Gastrocnemius medialis (tissue), 4 donors: ENCODE data around the gene FBXL19. TPM values are rescaled to one million over a fixed set of nuclear protein-coding genes. Genes with fewer than 3 reads are reported as not detected.
"Not testable (repeated sequence)": the region's sequence is repeated elsewhere in the genome, so short reads cannot be mapped to it uniquely, and the experiment has no call there.

Experiments used
- ATAC-seq, 2 donors: fragments of 150-250 bp; one replicate each; pipeline ENCODE4 v1.9.1; 2016
- DNase-seq, 2 donors: peaks; one replicate each; pipeline ENCODE4 v3.0.0-alpha.2; 2019
- H3K27ac ChIP-seq, 4 donors: fragments of 200-600 bp; sonication (generic); 1 replicate in 1 of 4; 2 replicates in 3 of 4; pipeline ENCODE4 v1.5.1; 2016 to 2018; ENCODE audit warnings: mild to moderate bottlenecking in 2 of 4, moderate library complexity in 1 of 4
- H3K27me3 ChIP-seq, 3 donors: fragments of 200-600 bp; sonication (generic) in 2 of 3; 1 replicate in 1 of 3; 2 replicates in 2 of 3; pipeline versions ENCODE4 v1.5.1 to v1.6.0; 2016 to 2019; ENCODE audit warnings: mild to moderate bottlenecking in 1 of 3, moderate library complexity in 1 of 3
- H3K36me3 ChIP-seq, 2 donors: fragments of 200-600 bp; sonication (generic) in 1 of 2; one replicate each; pipeline ENCODE4 v1.5.1; 2017 to 2018
- H3K4me1 ChIP-seq, 2 donors: fragments of 200-600 bp; sonication (generic) in 1 of 2; one replicate each; pipeline ENCODE4 v1.5.1; 2016 to 2017; ENCODE audit warnings: mild to moderate bottlenecking in 2 of 2
- H3K4me3 ChIP-seq, 4 donors: fragments of 200-600 bp; sonication (generic) in 3 of 4; 1 replicate in 1 of 4; 2 replicates in 3 of 4; pipeline ENCODE4 v1.5.1; 2016 to 2019; ENCODE audit warnings: mild to moderate bottlenecking in 2 of 4
- H3K9me3 ChIP-seq, 3 donors: fragments of 200-600 bp; sonication (generic) in 2 of 3; 1 replicate in 1 of 3; 2 replicates in 2 of 3; pipeline ENCODE4 v1.5.1; 2016 to 2019
- CTCF ChIP-seq, 5 experiments: fragments of 450-650 bp in 3 of 5; fragments of 200-600 bp in 2 of 5; sonication (generic) in 2 of 5; IDR thresholded peaks in 4 of 5; conservative IDR thresholded peaks in 1 of 5; 1 replicate in 4 of 5; 2 replicates in 1 of 5; pipeline ENCODE4 v1.5.1; 2016 to 2019; ENCODE audit warnings: antibody characterized with exemption in 5 of 5, mild to moderate bottlenecking in 3 of 5, moderate library complexity in 3 of 5
- POLR2A ChIP-seq, 2 donors: fragments of 450-650 bp; IDR thresholded peaks; one replicate each; pipeline ENCODE4 v1.6.1; 2017; ENCODE audit warnings: antibody characterized with exemption in 2 of 2, mild to moderate bottlenecking in 2 of 2, moderate library complexity in 2 of 2
- in situ Hi-C, 4 donors: fragments of 200-750 bp; cut with MboI; loops; one replicate each; pipeline versions ENCODE4 v1.15.0 to v1.8.0; 2017; ENCODE audit warnings: low sequenced_read_pairs in 4 of 4
- intact Hi-C: fragments of 100-400 bp; cut with DNase I; formaldehyde crosslinking; loops from one replicate; pipeline ENCODE4 v1.15.1; 2023; ENCODE audit warnings: low total_unique reads
- total RNA-seq, 4 donors: library from RNA; depleted of rRNA; stranded (reverse); fragments of >200 nt; gene quantifications; one replicate each; pipeline versions ENCODE4 v1.1.0 to v1.2.3, GENCODE V29; 2016

FBXL19 gene
- total RNA-seq, 4 donors from 2014 or later = 3.4 to 7.9 (median 4.8) TPM

GRCh38 chr16:30885196-30885595 lies 38.2 kb upstream of the FBXL19 start:
- Histone ChIP-seq H3K27me3 (no peaks in the 10 kb centered on the region), H3K4me1 (no peaks in the 10 kb centered on the region), H3K4me3 (no peak overlapping the region), H3K27ac (no peak overlapping the region), H3K9me3 (no peaks in the 10 kb centered on the region), H3K36me3 (peaks cover 0 to 15% of the 10 kb centered on the region in 2 donors)
- TF ChIP-seq POLR2A (IDR thresholded peaks at IDR 0.05) (no peak), CTCF (IDR thresholded peaks at IDR 0.05 in 4 of 5, conservative IDR thresholded peaks at IDR 0.05 in 1 of 5) (no peak)
- intact Hi-C loops = no loop called here
- no peak for DNase-seq
- ATAC-seq = no peak
- in situ Hi-C loops = no loop called here

- intact Hi-C loops = no loop called here
- TF ChIP-seq POLR2A (IDR thresholded peaks at IDR 0.05) = no peak
- TF ChIP-seq CTCF (IDR thresholded peaks at IDR 0.05 in 4 of 5, conservative IDR thresholded peaks at IDR 0.05 in 1 of 5) = no peak
- Histone ChIP-seq H3K36me3 (peaks cover 0 to 15% of the 10 kb centered on the region in 2 donors), H3K9me3 (no peaks in the 10 kb centered on the region), H3K4me1 (no peaks in the 10 kb centered on the region), H3K27me3 (no peaks in the 10 kb centered on the region), H3K4me3 (no peak overlapping the region), H3K27ac (no peak overlapping the region)
- DNase-seq = no peak
- ATAC-seq = no peak
- in situ Hi-C loops = no loop called here
Observed at GRCh38 chr16:30886145-30886544, 37.2 kb upstream of the FBXL19 start.

- intact Hi-C loops = no loop called here
- Histone ChIP-seq H3K36me3 (peaks cover 0 to 22% of the 10 kb centered on the region in 2 donors), H3K27me3 (no peaks in the 10 kb centered on the region), H3K4me3 (no peak overlapping the region), H3K27ac (no peak overlapping the region), H3K4me1 (peaks cover 4% of the 10 kb centered on the region in 2 donors), H3K9me3 (no peaks in the 10 kb centered on the region)
- no peak for TF ChIP-seq POLR2A (IDR thresholded peaks at IDR 0.05)
- no peak for TF ChIP-seq CTCF (IDR thresholded peaks at IDR 0.05 in 4 of 5, conservative IDR thresholded peaks at IDR 0.05 in 1 of 5)
- no peak for DNase-seq
- no peak for ATAC-seq
- in situ Hi-C loops = no loop called here
Observed at GRCh38 chr16:30887927-30888326, 35.4 kb upstream of the FBXL19 start.

GRCh38 chr16:30888856-30889499 lies 34.4 kb upstream of the FBXL19 start:
- Histone ChIP-seq H3K27ac (no peak overlapping the region), H3K4me3 (no peak overlapping the region), H3K27me3 (no peaks in the 10 kb centered on the region), H3K4me1 (peaks cover 9 to 11% of the 10 kb centered on the region in 2 donors), H3K36me3 (peaks cover 0 to 22% of the 10 kb centered on the region in 2 donors), H3K9me3 (no peaks in the 10 kb centered on the region)
- TF ChIP-seq CTCF (IDR thresholded peaks at IDR 0.05 in 4 of 5, conservative IDR thresholded peaks at IDR 0.05 in 1 of 5) = no peak
- TF ChIP-seq POLR2A (IDR thresholded peaks at IDR 0.05) = no peak
- in situ Hi-C loops = no loop called here
- ATAC-seq (no peak), DNase-seq (no peak)
- intact Hi-C loops = no loop called here

- Histone ChIP-seq H3K9me3 (no peaks in the 10 kb centered on the region), H3K27ac (no peak overlapping the region), H3K36me3 (peaks cover 0 to 22% of the 10 kb centered on the region in 2 donors), H3K4me3 (no peak overlapping the region), H3K27me3 (no peaks in the 10 kb centered on the region), H3K4me1 (peaks cover 12 to 17% of the 10 kb centered on the region in 2 donors)
- ATAC-seq (no peak), DNase-seq (no peak)
- intact Hi-C loops = no loop called here
- in situ Hi-C loops = no loop called here
- TF ChIP-seq CTCF (IDR thresholded peaks at IDR 0.05 in 4 of 5, conservative IDR thresholded peaks at IDR 0.05 in 1 of 5) = no peak
- no peak for TF ChIP-seq POLR2A (IDR thresholded peaks at IDR 0.05)
Observed at GRCh38 chr16:30889721-30890120, 33.7 kb upstream of the FBXL19 start.

- H3K27me3 ChIP-seq, in situ Hi-C loops, ATAC-seq, H3K4me3 ChIP-seq, DNase-seq, intact Hi-C loops, H3K9me3 ChIP-seq, H3K27ac ChIP-seq: not testable (repeated sequence)
- peaks cover 27 to 31% of the 10 kb centered on the region in 2 donors for H3K4me1 ChIP-seq
- H3K36me3 ChIP-seq = peaks cover 0 to 19% of the 10 kb centered on the region in 2 donors
Observed at GRCh38 chr16:30891043-30891823, 32.1 kb upstream of the FBXL19 start.
